Activated CD8-positive, alpha-beta T cell treated with anti-CD3 and anti-CD28 coated beads for 36 hours (primary cell): Measurements from ENCODE around the gene RAD21L1. TPM values are rescaled to one million over a fixed set of nuclear protein-coding genes. Genes with fewer than 3 reads are reported as not detected.
A peak's percentile ranks its signal among the peaks of the same experiment; 100 is the strongest.
"Not testable (repeated sequence)": the region's sequence is repeated elsewhere in the genome, so short reads cannot be mapped to it uniquely, and the experiment has no call there.

Experiments
- ATAC-seq: fragments of 200-7000 bp; cut with Tn5 transposase; one replicate; pipeline ENCODE4 v1.10.0; 2021; ENCODE audit warnings: mild to moderate bottlenecking, moderate library complexity
- CTCF ChIA-PET: fragments of 350-600 bp; sonication (Branson Sonifier 250); formaldehyde crosslinking; loops from one replicate; lab custom pipeline; 2021; ENCODE audit warnings: antibody characterized with exemption; lab: Charles Lee
- POLR2A ChIA-PET: fragments of 350-600 bp; sonication (Branson Sonifier 250); formaldehyde crosslinking; loops from one replicate; lab custom pipeline; 2021; ENCODE audit warnings: antibody characterized with exemption; lab: Charles Lee
- DNase-seq: peaks from one replicate; pipeline ENCODE4 v3.0.0-alpha.2; 2020
- H3K27ac Mint-ChIP-seq: one replicate; pipeline ENCODE4 v1.8.0; 2021; ENCODE audit warnings: mild to moderate bottlenecking, mixed read lengths
- H3K27me3 Mint-ChIP-seq: one replicate; pipeline ENCODE4 v1.8.0; 2021; ENCODE audit warnings: mixed read lengths
- H3K36me3 Mint-ChIP-seq: one replicate; pipeline ENCODE4 v1.8.0; 2021; ENCODE audit warnings: low read depth, mixed read lengths
- H3K4me1 Mint-ChIP-seq: one replicate; pipeline ENCODE4 v1.8.0; 2021; ENCODE audit warnings: low read depth, mixed read lengths
- H3K4me3 Mint-ChIP-seq: one replicate; pipeline ENCODE4 v1.8.0; 2021; ENCODE audit warnings: mild to moderate bottlenecking, moderate library complexity, mixed read lengths
- H3K9me3 Mint-ChIP-seq: one replicate; pipeline ENCODE4 v1.8.0; 2021; ENCODE audit warnings: mixed read lengths
- intact Hi-C: fragments of 100-400 bp; cut with micrococcal nuclease; formaldehyde crosslinking; loops from one replicate; pipeline ENCODE4 v1.10.0; 2022
- total RNA-seq, 2 experiments: library from RNA; stranded (reverse); gene quantifications; one replicate each; pipeline ENCODE4 v1.2.3, GENCODE V29; 2021
- TF ChIP-seq, protein P1 (sequence below): fragments of 200-600 bp; IDR thresholded peaks from one replicate; pipeline ENCODE4 v1.8.0; 2022; ENCODE audit warnings: antibody characterized with exemption, mild to moderate bottlenecking

RAD21L1 gene
- total RNA-seq, 2 experiments from 2014 or later, result 0.18 to 0.25 TPM

DNA sequence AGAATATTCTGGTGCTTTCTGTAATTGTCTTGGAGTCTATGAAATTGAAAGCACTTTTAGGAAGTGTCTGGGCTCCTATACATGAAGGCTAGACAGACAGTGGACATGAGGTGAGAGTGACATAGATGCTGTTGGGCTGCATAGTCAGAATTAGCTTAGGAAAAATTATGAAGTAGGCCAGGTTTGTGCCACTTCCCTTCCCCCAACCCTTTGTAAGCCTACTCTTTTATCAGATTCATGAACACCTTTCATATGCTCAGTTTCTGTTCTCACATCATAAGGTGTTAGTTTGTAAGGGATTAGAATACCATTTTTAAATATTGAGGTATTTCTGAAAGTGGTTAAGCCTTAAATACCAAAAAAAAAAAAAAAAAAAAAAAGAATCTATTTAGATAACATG lies 21.8 kb downstream of the RAD21L1 start:
- TF ChIP-seq, protein P1, sequence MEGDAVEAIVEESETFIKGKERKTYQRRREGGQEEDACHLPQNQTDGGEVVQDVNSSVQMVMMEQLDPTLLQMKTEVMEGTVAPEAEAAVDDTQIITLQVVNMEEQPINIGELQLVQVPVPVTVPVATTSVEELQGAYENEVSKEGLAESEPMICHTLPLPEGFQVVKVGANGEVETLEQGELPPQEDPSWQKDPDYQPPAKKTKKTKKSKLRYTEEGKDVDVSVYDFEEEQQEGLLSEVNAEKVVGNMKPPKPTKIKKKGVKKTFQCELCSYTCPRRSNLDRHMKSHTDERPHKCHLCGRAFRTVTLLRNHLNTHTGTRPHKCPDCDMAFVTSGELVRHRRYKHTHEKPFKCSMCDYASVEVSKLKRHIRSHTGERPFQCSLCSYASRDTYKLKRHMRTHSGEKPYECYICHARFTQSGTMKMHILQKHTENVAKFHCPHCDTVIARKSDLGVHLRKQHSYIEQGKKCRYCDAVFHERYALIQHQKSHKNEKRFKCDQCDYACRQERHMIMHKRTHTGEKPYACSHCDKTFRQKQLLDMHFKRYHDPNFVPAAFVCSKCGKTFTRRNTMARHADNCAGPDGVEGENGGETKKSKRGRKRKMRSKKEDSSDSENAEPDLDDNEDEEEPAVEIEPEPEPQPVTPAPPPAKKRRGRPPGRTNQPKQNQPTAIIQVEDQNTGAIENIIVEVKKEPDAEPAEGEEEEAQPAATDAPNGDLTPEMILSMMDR, result no peak
- Mint-ChIP-seq H3K27ac (no peak overlapping the region), H3K36me3 (no peaks in the 10 kb centered on the region), H3K27me3 (no peaks in the 10 kb centered on the region), H3K4me3 (no peak overlapping the region), H3K4me1 (peaks cover 14% of the 10 kb centered on the region), H3K9me3 (peaks cover 4% of the 10 kb centered on the region)
- DNase-seq (no peak), ATAC-seq (peak; percentile 64)
- intact Hi-C loops, result no loop called here
- POLR2A ChIA-PET, result no interaction called here
- CTCF ChIA-PET, result interaction anchor here (0.9 to 2.1 kb wide), 5 partner anchors 20 to 190 kb away, joined by 3 to 8 read pairs (median 4); no protein-coding TSS in a partner anchor

DNA sequence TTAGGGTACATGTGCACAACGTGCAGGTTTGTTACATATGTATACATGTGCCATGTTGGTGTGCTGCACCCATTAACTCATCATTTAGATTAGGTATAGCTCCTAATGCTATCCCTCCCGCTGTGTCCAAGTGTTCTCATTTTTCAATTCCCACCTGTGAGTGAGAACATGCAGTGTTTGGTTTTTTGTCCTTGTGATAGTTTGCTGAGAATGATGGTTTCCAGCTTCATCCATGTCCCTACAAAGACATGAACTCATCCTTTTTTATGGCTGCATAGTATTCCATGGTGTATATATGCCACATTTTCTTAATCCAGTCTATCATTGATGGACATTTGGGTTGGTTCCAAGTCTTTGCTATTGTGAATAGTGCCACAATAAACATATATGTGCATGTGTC lies 24.4 kb downstream of the RAD21L1 start:
- DNase-seq, H3K27me3 Mint-ChIP-seq, POLR2A ChIA-PET, H3K36me3 Mint-ChIP-seq, ATAC-seq, H3K4me3 Mint-ChIP-seq, H3K9me3 Mint-ChIP-seq, intact Hi-C loops, H3K27ac Mint-ChIP-seq: not testable (repeated sequence)
- H3K4me1 Mint-ChIP-seq, result peaks cover 12% of the 10 kb centered on the region
- CTCF ChIA-PET, result interaction anchor here (0.6 kb wide), 1 partner anchor 505 kb away, joined by 3 read pairs; no protein-coding TSS in a partner anchor

DNA sequence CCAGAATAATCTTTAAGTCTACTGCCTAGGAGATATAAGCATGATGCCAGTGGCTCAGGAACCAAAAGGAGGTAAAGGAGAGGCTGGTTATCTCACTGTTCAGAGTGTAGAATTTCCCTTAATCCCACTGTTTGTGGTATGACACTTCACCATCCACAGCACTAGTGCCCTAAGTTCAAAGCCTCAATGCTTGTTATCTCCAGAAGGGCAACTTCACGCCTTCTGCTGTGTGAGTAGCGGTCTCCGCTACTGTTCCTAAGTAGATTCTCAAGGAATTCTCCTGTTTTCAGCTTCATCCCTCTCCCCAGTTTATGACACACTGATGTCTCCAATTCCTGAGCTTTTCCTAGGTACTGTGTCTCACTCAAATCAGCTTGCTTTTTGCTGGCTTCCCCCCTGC lies 26.6 kb downstream of the RAD21L1 start:
- POLR2A ChIA-PET, result no interaction called here
- H3K9me3 Mint-ChIP-seq, result peaks cover 4% of the 10 kb centered on the region
- intact Hi-C loops, result no loop called here

DNA sequence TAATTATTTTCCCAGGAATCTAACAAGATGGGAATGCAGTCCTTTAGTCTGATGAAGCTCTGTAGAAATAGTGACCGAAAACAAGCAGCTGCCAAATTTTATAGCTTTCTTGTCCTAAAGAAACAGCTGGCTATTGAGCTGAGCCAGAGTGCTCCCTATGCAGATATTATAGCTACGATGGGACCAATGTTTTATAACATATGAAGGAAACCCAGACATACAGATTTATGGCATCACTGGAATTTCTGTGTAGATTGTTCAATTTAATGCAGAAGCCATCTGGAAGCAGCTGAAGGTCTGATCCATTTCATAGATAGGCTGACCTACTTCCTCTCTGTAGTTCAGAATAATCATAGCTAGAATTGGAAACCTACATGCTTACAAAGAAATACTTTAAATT lies 28.4 kb downstream of the RAD21L1 start:
- POLR2A ChIA-PET, result interaction anchor here (2.3 kb wide), 1 partner anchor 12 kb away, joined by 6 read pairs; the partner anchor contains the start of gene SNPH
- no peak for ATAC-seq
- DNase-seq, result no peak
- H3K27ac Mint-ChIP-seq, result no peak overlapping the region
- H3K9me3 Mint-ChIP-seq, result peaks cover 4% of the 10 kb centered on the region
- H3K27me3 Mint-ChIP-seq, result no peaks in the 10 kb centered on the region
- intact Hi-C loops, result no loop called here
- TF ChIP-seq, protein P1, result no peak
- no peaks in the 10 kb centered on the region for H3K36me3 Mint-ChIP-seq
- CTCF ChIA-PET, result interaction anchor here (0.8 to 2.1 kb wide), 2 partner anchors 12 to 47 kb away, joined by 3 to 9 read pairs; partner anchors contain the start of gene SNPH
- H3K4me3 Mint-ChIP-seq, result no peak overlapping the region
- peaks cover 6% of the 10 kb centered on the region for H3K4me1 Mint-ChIP-seq

More for the DNA sequence above, 26.6 kb downstream of the RAD21L1 start:
- CTCF ChIA-PET, result no interaction called here
- Mint-ChIP-seq H3K27me3 (no peaks in the 10 kb centered on the region), H3K27ac (no peak overlapping the region), H3K4me3 (no peak overlapping the region), H3K4me1 (peaks cover 11% of the 10 kb centered on the region), H3K36me3 (no peaks in the 10 kb centered on the region)
- DNase-seq (no peak), ATAC-seq (no peak)
- TF ChIP-seq, protein P1, result no peak

DNA sequence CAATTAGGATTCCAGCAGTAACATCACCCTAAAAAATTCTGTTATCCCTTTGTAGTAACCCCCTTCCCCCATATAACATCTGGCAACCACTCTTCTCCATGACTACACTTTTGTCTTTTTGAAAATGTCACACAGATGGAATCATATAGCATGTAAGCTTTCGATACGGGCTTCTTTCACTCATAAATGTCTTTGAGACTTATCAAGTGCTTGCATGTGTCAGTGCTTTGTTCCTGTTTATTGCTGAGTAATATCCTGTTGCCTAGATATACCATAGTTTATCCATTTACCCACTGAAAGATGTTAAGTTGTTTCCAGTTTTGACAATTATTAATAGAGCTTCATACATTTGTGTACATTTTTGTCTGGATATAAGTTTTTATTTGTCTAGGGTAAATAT lies 29.8 kb downstream of the RAD21L1 start:
- Mint-ChIP-seq H3K4me3 (no peak overlapping the region), H3K9me3 (peaks cover 2% of the 10 kb centered on the region), H3K4me1 (peaks cover 6% of the 10 kb centered on the region), H3K27ac (no peak overlapping the region), H3K27me3 (no peaks in the 10 kb centered on the region), H3K36me3 (no peaks in the 10 kb centered on the region)
- CTCF ChIA-PET, result interaction anchor here (2.1 kb wide), 1 partner anchor 10 kb away, joined by 9 read pairs; the partner anchor contains the start of gene SNPH
- intact Hi-C loops, result no loop called here
- DNase-seq, result no peak
- TF ChIP-seq, protein P1, result no peak
- peak; percentile 34 for ATAC-seq
- POLR2A ChIA-PET, result interaction anchor here (0.9 to 2.3 kb wide), 2 partner anchors 10 to 61 kb away, joined by 3 to 6 read pairs; partner anchors contain the start of gene SNPH
